Adrenal gland (tissue), 12 donors: ENCODE results near the gene CPTP. TPM values are rescaled to one million over a fixed set of nuclear protein-coding genes. Genes with fewer than 3 reads are reported as not detected.
A peak's percentile ranks its signal among the peaks of the same experiment; 100 is the strongest.

ENCODE experiments used
- DNase-seq, 7 donors: peaks; one replicate each; pipeline ENCODE4 v3.0.0-alpha.2; 2019 to 2020
- H3K27ac ChIP-seq, 5 donors: fragments of 200-600 bp; sonication (generic) in 4 of 5; 1 replicate in 3 of 5; 2 replicates in 2 of 5; pipeline versions ENCODE4 v1.5.1 to v1.8.0; 2016 to 2020; ENCODE audit warnings: mild to moderate bottlenecking in 1 of 5
- H3K27me3 ChIP-seq: fragments of 200-600 bp; 2 replicates; pipeline ENCODE4 v1.8.0; 2021
- H3K36me3 ChIP-seq, 2 donors: fragments of 200-600 bp; replicated peaks in 1 of 2; 1 replicate in 1 of 2; 2 replicates in 1 of 2; pipeline versions ENCODE4 v1.5.1 to v1.8.0; 2018 to 2022
- H3K4me1 ChIP-seq, 2 donors: fragments of 200-600 bp; replicated peaks in 1 of 2; 1 replicate in 1 of 2; 2 replicates in 1 of 2; pipeline versions ENCODE4 v1.5.1 to v1.8.0; 2018 to 2021
- H3K4me3 ChIP-seq, 4 donors: fragments of 200-600 bp; sonication (generic) in 3 of 4; one replicate each; pipeline ENCODE4 v1.5.1; 2016 to 2018
- H3K9me3 ChIP-seq, 3 donors: fragments of 200-600 bp; sonication (generic) in 1 of 3; replicated peaks in 1 of 3; 1 replicate in 2 of 3; 2 replicates in 1 of 3; pipeline versions ENCODE4 v1.5.1 to v1.8.0; 2016 to 2021
- CTCF ChIP-seq, 6 experiments: fragments of 450-650 bp in 4 of 6; fragments of 200-600 bp in 2 of 6; sonication (generic) in 1 of 6; IDR thresholded peaks; 1 replicate in 5 of 6; 2 replicates in 1 of 6; pipeline versions ENCODE4 v1.5.1 to v1.8.0; 2016 to 2021; ENCODE audit warnings: antibody characterized with exemption in 6 of 6, mild to moderate bottlenecking in 2 of 6, moderate library complexity in 1 of 6
- POLR2A ChIP-seq, 2 donors: fragments of 450-650 bp; IDR thresholded peaks; one replicate each; pipeline ENCODE4 v1.6.1; 2017; ENCODE audit warnings: antibody characterized with exemption in 2 of 2, mild to moderate bottlenecking in 2 of 2, moderate library complexity in 1 of 2
- whole genome bisulfite sequencing, 4 donors: extraction: QIAGEN DNeasy Blood & Tissue Kit in 2 of 4; methylation state at CpG; one replicate each; pipeline versions ENCODE4 v1.1.5 to v1.1.7; 2013 to 2017; 5-methylcytosine and 5-hydroxymethylcytosine counted together
- intact Hi-C, 2 donors: fragments of 100-400 bp; cut with DNase I; formaldehyde crosslinking; loops; one replicate each; pipeline versions ENCODE4 v1.14.1 to v1.15.0; 2022 to 2023
- polyA plus RNA-seq, 3 donors: library from polyadenylated mRNA; stranded (reverse); fragments of 200-250 nt in 2 of 3; fragments of 350-450 nt in 1 of 3; fragmentation: Illumina TruSeq in 1 of 3; extraction: RNeasy Lipid Tissue Mini Kit (QIAGEN cat#74804) in 1 of 3; gene quantifications; one replicate each; pipeline ENCODE4 v1.2.3, GENCODE V29; 2013 to 2014
- total RNA-seq, 9 donors: library from RNA; depleted of rRNA in 4 of 9; stranded (reverse); fragments of >200 nt in 4 of 9; fragments of 120-200 nt in 1 of 9; fragmentation: NEBNext Ultra II Directional in 1 of 9; extraction: Animal tissue kit (Norgen Biotek cat#: 25700) in 1 of 9; gene quantifications; one replicate each; pipeline versions ENCODE4 v1.1.0 to v1.2.4, GENCODE V29; 2013 to 2023
- donor health status: healthy with polysubstance abuse.
- donor health status: Bipolar disorder and iron deficiency.
- donor health status: DM: yes; HTN: yes; CAD: no.
- donor health status: DM: no; HTN: no; CAD: no.
- donor health status: DM: no; HTN: no; CAD: no.
- donor health status: DM: yes; HTN: yes; CAD: no.

The CPTP gene
- total and polyA plus RNA-seq, 12 donors = 2.9 to 53.0 (median 29.0) TPM

- H3K27ac ChIP-seq = no peak overlapping the region
- H3K27me3 ChIP-seq = no peaks in the 10 kb centered on the region
- H3K4me3 ChIP-seq = no peak overlapping the region
- DNase-seq = no peak
- WGBS, 4 donors = 68 to 87% (median 80%) methylated on average over 7 to 10 of the region's 10 CpGs
- intact Hi-C loops = no loop called here
- H3K36me3 ChIP-seq = peaks cover 0 to 29% of the 10 kb centered on the region in 2 donors
- TF ChIP-seq POLR2A (IDR thresholded peaks at IDR 0.05) (no peak), CTCF (IDR thresholded peaks at IDR 0.05) (no peak)
- no peaks in the 10 kb centered on the region for H3K9me3 ChIP-seq
- peaks cover 16 to 42% of the 10 kb centered on the region in 2 donors for H3K4me1 ChIP-seq
These were observed 1.6 kb upstream of the CPTP start for GRCh38 chr1:1322952-1323351.

- no peaks in the 10 kb centered on the region for H3K9me3 ChIP-seq
- H3K36me3 ChIP-seq = peaks cover 0 to 32% of the 10 kb centered on the region in 2 donors
- H3K4me1 ChIP-seq = peaks cover 6 to 33% of the 10 kb centered on the region in 2 donors
- TF ChIP-seq CTCF (IDR thresholded peaks at IDR 0.05) (no peak), POLR2A (IDR thresholded peaks at IDR 0.05) (no peak)
- intact Hi-C loops = no loop called here
- no peaks in the 10 kb centered on the region for H3K27me3 ChIP-seq
- H3K4me3 ChIP-seq = peak overlapping the region in 3 of 4 donors; percentile 49 to 84 (median 81)
- 0 to 1% (median 0%) methylated on average over 11 to 41 of the region's 41 CpGs for WGBS, 4 donors
- H3K27ac ChIP-seq = peak overlapping the region in 4 of 5 donors; percentile 74 to 89 (median 82)
- DNase-seq = no peak
These were observed 498 bp upstream of the CPTP start for GRCh38 chr1:1324084-1324523.

GRCh38 chr1:1325288-1326074 is 879 bp downstream of the CPTP start:
- Histone ChIP-seq H3K4me1 (peaks cover 6 to 34% of the 10 kb centered on the region in 2 donors), H3K9me3 (no peaks in the 10 kb centered on the region), H3K27ac (peak overlapping the region; percentile 43 to 89 (median 76)), H3K36me3 (peaks cover 0 to 21% of the 10 kb centered on the region in 2 donors), H3K27me3 (no peaks in the 10 kb centered on the region), H3K4me3 (peak overlapping the region; percentile 71 to 84 (median 80))
- 5 to 40% (median 30%) methylated on average over 7 to 16 of the region's 16 CpGs for WGBS, 4 donors
- TF ChIP-seq POLR2A (IDR thresholded peaks at IDR 0.05) = no peak
- TF ChIP-seq CTCF (IDR thresholded peaks at IDR 0.05) = no peak
- intact Hi-C loops = no loop called here
- DNase-seq = peak in 6 of 7 donors; percentile 63 to 84 (median 79)

- 57 to 71% (median 61%) methylated on average over 8 of the region's 8 CpGs for WGBS, 4 donors
- intact Hi-C loops = no loop called here
- no peaks in the 10 kb centered on the region for H3K9me3 ChIP-seq
- TF ChIP-seq POLR2A (IDR thresholded peaks at IDR 0.05) = no peak
- no peak overlapping the region for H3K4me3 ChIP-seq
- no peaks in the 10 kb centered on the region for H3K27me3 ChIP-seq
- peaks cover 6 to 37% of the 10 kb centered on the region in 2 donors for H3K4me1 ChIP-seq
- no peak for DNase-seq
- peaks cover 0 to 19% of the 10 kb centered on the region in 2 donors for H3K36me3 ChIP-seq
- H3K27ac ChIP-seq = peak overlapping the region in 1 of 5 donors; percentile 89
These were observed 1.5 kb downstream of the CPTP start for GRCh38 chr1:1326075-1326605.
